HepG2 (cell line): ENCODE measurements around the gene RIPK1. TPM values are rescaled to one million over a fixed set of nuclear protein-coding genes. Genes with fewer than 3 reads are reported as not detected.

ENCODE experiments used
- ATAC-seq: fragments of 200-7000 bp; cut with Tn5 transposase; 3 replicates; pipeline ENCODE4 v1.9.1; 2020; ENCODE audit warnings: mild to moderate bottlenecking, moderate library complexity
- BruUV-seq: library from RNA; stranded (reverse); fragments of 400-500 nt; replicated peaks from 2 replicates; lab custom pipeline; 2021; lab: Mats Ljungman, UMichigan
- CTCF ChIA-PET: fragments of 300-600 bp; formaldehyde crosslinking; extraction: SDS; loops from one replicate; lab custom pipeline; 2021; ENCODE audit warnings: low total read pairs, inconsistent platforms, low intra/inter-chr PET ratio; lab: Yijun Ruan, JAX
- POLR2A ChIA-PET: fragments of 350-600 bp; sonication (Branson Sonifier 250); formaldehyde crosslinking; loops from one replicate; lab custom pipeline; 2020; ENCODE audit warnings: antibody characterized with exemption, inconsistent platforms; lab: Yijun Ruan, JAX
- DNase-seq: peaks from one replicate; pipeline ENCODE4 v3.0.0-alpha.2; 2015; ENCODE audit warnings: low spot score
- FAIRE-seq: peaks from 3 replicates; lab custom pipeline; 2011; peaks lifted over from hg19 to GRCh38; lab: Jason Lieb, UNC
- H2AFZ ChIP-seq: one replicate; pipeline ENCODE4 v1.6.1; 2011; ENCODE audit warnings: low read length, inconsistent platforms
- H3K27ac ChIP-seq: fragments of 300-600 bp; 3 replicates; pipeline ENCODE4 v1.8.0; 2011; ENCODE audit warnings: mixed run types, mild to moderate bottlenecking, mixed read lengths, low read length, inconsistent platforms; ENCODE audit not compliant: insufficient read depth; ENCODE audit errors: extremely low read length
- H3K27me3 ChIP-seq, 2 experiments: fragments of 200-600 bp in 1 of 2; 2 replicates in 1 of 2; 3 replicates in 1 of 2; pipeline versions ENCODE4 v1.6.0 to v1.8.0; 2011; ENCODE audit warnings: low read length in 2 of 2, mild to moderate bottlenecking in 2 of 2, moderate library complexity in 2 of 2, inconsistent platforms in 1 of 2; ENCODE audit not compliant: insufficient read depth in 2 of 2, control insufficient read depth in 1 of 2
- H3K36me3 ChIP-seq, 2 experiments: fragments of 200-600 bp in 1 of 2; replicated peaks in 1 of 2; 2 replicates in 1 of 2; 3 replicates in 1 of 2; pipeline versions ENCODE4 v1.5.1 to v1.8.0; 2011; ENCODE audit warnings: low read length in 2 of 2, inconsistent platforms in 1 of 2; ENCODE audit not compliant: insufficient read depth in 2 of 2, control insufficient read depth in 1 of 2
- H3K4me1 ChIP-seq: 2 replicates; pipeline ENCODE4 v1.5.1; 2012; ENCODE audit warnings: low read length, inconsistent platforms; ENCODE audit not compliant: insufficient read depth
- H3K4me2 ChIP-seq: 2 replicates; pipeline ENCODE4 v1.6.0; 2011; ENCODE audit warnings: low read depth, low read length, inconsistent platforms
- H3K4me3 ChIP-seq, 3 experiments: fragments of 200-600 bp in 1 of 3; sonication (generic), shearing (Covaris generic) in 1 of 3; replicated peaks in 1 of 3; 2 replicates each; pipeline ENCODE4 v1.5.1; 2011 to 2016; ENCODE audit warnings: low read length in 3 of 3, inconsistent platforms in 2 of 3, low read depth in 2 of 3, mild to moderate bottlenecking in 2 of 3, control low read depth in 1 of 3, mixed read lengths in 1 of 3; ENCODE audit not compliant: insufficient read depth in 1 of 3
- H3K79me2 ChIP-seq: one replicate; pipeline ENCODE4 v1.6.1; 2011; ENCODE audit warnings: low read length, inconsistent platforms; ENCODE audit not compliant: insufficient read depth
- H3K9ac ChIP-seq: 2 replicates; pipeline ENCODE4 v1.6.0; 2011; ENCODE audit warnings: mild to moderate bottlenecking, low read depth, low read length, inconsistent platforms; ENCODE audit not compliant: insufficient read depth
- H3K9me3 ChIP-seq: 2 replicates; pipeline ENCODE4 v1.5.1; 2012; ENCODE audit warnings: mild to moderate bottlenecking, low read length
- H4K20me1 ChIP-seq: 2 replicates; pipeline ENCODE4 v1.6.0; 2011; ENCODE audit warnings: inconsistent platforms, mild to moderate bottlenecking, low read length, moderate library complexity; ENCODE audit not compliant: insufficient read depth
- GRHL1 ChIP-seq: sonication (generic); formaldehyde crosslinking; conservative IDR thresholded peaks from 2 replicates; pipeline ENCODE4 v1.8.0; 2022; ENCODE audit warnings: missing genetic modification reagents
- KDM5A ChIP-seq: fragments of 200-600 bp; sonication (generic); IDR thresholded peaks from 2 replicates; pipeline ENCODE4 v1.7.0; 2018; ENCODE audit warnings: antibody characterized with exemption, mild to moderate bottlenecking, low read length, borderline replicate concordance
- MIER2 ChIP-seq: IDR thresholded peaks from 2 replicates; pipeline ENCODE4 v1.6.1; 2016; ENCODE audit warnings: missing biosample characterization, missing genetic modification reagents
- NCOA5 ChIP-seq: sonication (generic); formaldehyde crosslinking; IDR thresholded peaks from 2 replicates; pipeline ENCODE4 v1.4.0; 2020; ENCODE audit warnings: missing genetic modification reagents
- TBX3 ChIP-seq: fragments of 450-650 bp; IDR thresholded peaks from 2 replicates; pipeline ENCODE4 v1.6.1; 2017; ENCODE audit warnings: antibody characterized with exemption, mild to moderate bottlenecking, inconsistent platforms, borderline replicate concordance
- ZNF280D ChIP-seq: sonication (generic); formaldehyde crosslinking; IDR thresholded peaks from 2 replicates; pipeline ENCODE4 v1.5.1; 2020; ENCODE audit warnings: mild to moderate bottlenecking, missing genetic modification reagents
- ZNF530 ChIP-seq: sonication (generic); formaldehyde crosslinking; IDR thresholded peaks from 2 replicates; pipeline ENCODE4 v1.5.0; 2020; ENCODE audit warnings: low read depth, mild to moderate bottlenecking, missing genetic modification reagents
- WGBS: methylation state at CpG from one replicate; pipeline ENCODE4 v1.1.6; 2017; ENCODE audit warnings: low lambda C conversion rate; 5-methylcytosine and 5-hydroxymethylcytosine counted together
- in situ Hi-C: cut with HindIII; loops from 2 replicates; pipeline ENCODE4 v1.10.0; 2017; ENCODE audit warnings: low pct_unique_long_range_greater_than_20kb; ENCODE audit not compliant: extremely low pct_ligation_motif_present
- intact Hi-C: fragments of 100-400 bp; cut with micrococcal nuclease; formaldehyde crosslinking; loops from one replicate; pipeline ENCODE4 v1.10.0; 2022; ENCODE audit not compliant: unreplicated experiment
- polyA plus RNA-seq, 8 experiments: library from polyadenylated mRNA; depleted of rRNA in 3 of 8; stranded (reverse) in 7 of 8; unstranded in 1 of 8; fragments of >200 nt; fragmentation: Illumina TruSeq in 4 of 8; extraction: Trizol in 4 of 8; gene quantifications; 2 replicates each; pipeline versions ENCODE4 v1.2.1 to v1.2.3, GENCODE V29; 2011 to 2016; ENCODE audit warnings: low read depth in 4 of 8, missing spikeins in 1 of 8, mixed read lengths in 1 of 8; ENCODE audit not compliant: insufficient read depth in 1 of 8
- total RNA-seq, 5 experiments: library from RNA; depleted of rRNA; stranded (reverse); fragments of >200 nt; fragmentation: Illumina TruSeq; extraction: Trizol; gene quantifications; 2 replicates each; pipeline ENCODE4 v1.2.3, GENCODE V29; 2016; ENCODE audit warnings: low read depth in 1 of 5
- TF ChIP-seq, protein P1 (sequence below): sonication (generic); formaldehyde crosslinking; IDR thresholded peaks from 2 replicates; pipeline ENCODE4 v1.4.0; 2020; ENCODE audit warnings: missing genetic modification reagents
- TF ChIP-seq, protein P2 (sequence below): sonication (generic); formaldehyde crosslinking; IDR thresholded peaks from 2 replicates; pipeline ENCODE4 v1.4.0; 2020; ENCODE audit warnings: missing genetic modification reagents

Gene RIPK1
- total and polyA plus RNA-seq, 2 of the 13 experiments (the other 11 are each of a cell fraction or from before 2014, with no cell fraction given), result 9.0 to 10.3 TPM

GRCh38 chr6:3036861-3037637 is 31.2 kb upstream of the RIPK1 start (continued):
- TF ChIP-seq KDM5A (no peak), MIER2 (CRISPR knock-in tag) (0 out of 2 replicates have a peak, but pooled peaks have one; percentile 43)
- TF ChIP-seq, all 625 proteins: peak for 14

DNA sequence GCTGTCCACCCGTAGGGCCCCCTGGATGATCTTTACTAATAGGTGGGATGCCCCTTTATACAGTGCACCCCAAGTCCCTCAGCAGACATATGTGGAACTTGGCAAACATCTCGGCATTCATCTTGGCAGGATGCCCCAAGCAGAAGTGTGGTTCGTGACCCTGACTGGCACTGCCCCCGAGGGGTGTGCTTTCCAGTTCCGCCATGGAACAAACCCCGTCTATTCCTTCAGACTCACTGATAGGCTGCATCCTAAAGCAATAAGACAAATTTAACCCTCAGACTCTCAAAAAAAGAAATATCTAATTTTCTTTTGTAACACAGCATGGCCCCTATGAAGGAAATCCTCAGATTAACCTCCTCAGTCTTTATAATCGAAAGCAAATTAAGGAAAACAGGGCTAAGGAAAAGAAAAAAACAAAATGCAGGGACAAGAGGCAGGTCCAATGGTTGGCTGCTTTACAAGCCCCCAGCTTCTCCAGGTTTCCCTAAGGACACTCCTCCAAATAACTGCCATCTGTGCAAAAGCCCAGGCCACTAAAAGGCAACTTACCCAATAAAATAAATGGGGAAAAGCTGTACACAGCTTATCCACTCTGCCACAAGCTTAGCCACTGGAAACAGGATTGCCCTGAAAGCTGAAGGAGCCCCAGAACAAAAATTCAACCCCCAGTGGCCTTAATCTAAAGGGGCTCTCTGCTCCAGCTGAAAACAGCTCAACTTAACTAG is 30.5 kb upstream of the RIPK1 start:
- ChIA-PET CTCF (no interaction called here), POLR2A (interaction anchor here (2.2 kb wide), 1 partner anchor 38 kb away, joined by 8 read pairs; the partner anchor contains the start of gene NQO2)
- DNase-seq (no peak), ATAC-seq (no peak), FAIRE-seq (no peak)
- no peak overlapping the region for H3K4me3 ChIP-seq
- H3K4me2 ChIP-seq, result no peak overlapping the region
- intact Hi-C loops (loop anchor here (5.0 kb wide), 1 partner anchor 36 kb away; no protein-coding TSS in a partner anchor), in situ Hi-C loops (no loop called here)
- H3K27me3 ChIP-seq, result peaks cover 2 to 33% of the 10 kb centered on the region in 2 experiments; a peak in 4 of 5 replicates
- no peak overlapping the region for H3K9ac ChIP-seq
- H3K9me3 ChIP-seq, result no peaks in the 10 kb centered on the region
- H2AFZ ChIP-seq, result no peak overlapping the region
- 50% methylated on average over 7 of the region's 7 CpGs for WGBS
- H3K36me3 ChIP-seq, result no peaks in the 10 kb centered on the region
- BruUV-seq, result no TSS peak
- H3K79me2 ChIP-seq, result no peaks in the 10 kb centered on the region
- H3K4me1 ChIP-seq, result peaks cover 13% of the 10 kb centered on the region
- no peak overlapping the region for H3K27ac ChIP-seq
- no peaks in the 10 kb centered on the region for H4K20me1 ChIP-seq
- TF ChIP-seq, protein P1, sequence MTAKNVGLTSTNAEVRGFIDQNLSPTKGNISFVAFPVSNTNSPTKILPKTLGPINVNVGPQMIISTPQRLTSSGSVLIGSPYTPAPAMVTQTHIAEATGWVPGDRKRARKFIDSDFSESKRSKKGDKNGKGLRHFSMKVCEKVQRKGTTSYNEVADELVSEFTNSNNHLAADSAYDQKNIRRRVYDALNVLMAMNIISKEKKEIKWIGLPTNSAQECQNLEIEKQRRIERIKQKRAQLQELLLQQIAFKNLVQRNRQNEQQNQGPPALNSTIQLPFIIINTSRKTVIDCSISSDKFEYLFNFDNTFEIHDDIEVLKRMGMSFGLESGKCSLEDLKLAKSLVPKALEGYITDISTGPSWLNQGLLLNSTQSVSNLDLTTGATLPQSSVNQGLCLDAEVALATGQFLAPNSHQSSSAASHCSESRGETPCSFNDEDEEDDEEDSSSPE (CRISPR knock-in tag), result no peak
- TF ChIP-seq TBX3 (no peak), GRHL1 (no peak), ZNF280D (CRISPR knock-in tag) (no peak), NCOA5 (no peak), ZNF530 (CRISPR knock-in tag) (no peak)
- TF ChIP-seq, protein P2, sequence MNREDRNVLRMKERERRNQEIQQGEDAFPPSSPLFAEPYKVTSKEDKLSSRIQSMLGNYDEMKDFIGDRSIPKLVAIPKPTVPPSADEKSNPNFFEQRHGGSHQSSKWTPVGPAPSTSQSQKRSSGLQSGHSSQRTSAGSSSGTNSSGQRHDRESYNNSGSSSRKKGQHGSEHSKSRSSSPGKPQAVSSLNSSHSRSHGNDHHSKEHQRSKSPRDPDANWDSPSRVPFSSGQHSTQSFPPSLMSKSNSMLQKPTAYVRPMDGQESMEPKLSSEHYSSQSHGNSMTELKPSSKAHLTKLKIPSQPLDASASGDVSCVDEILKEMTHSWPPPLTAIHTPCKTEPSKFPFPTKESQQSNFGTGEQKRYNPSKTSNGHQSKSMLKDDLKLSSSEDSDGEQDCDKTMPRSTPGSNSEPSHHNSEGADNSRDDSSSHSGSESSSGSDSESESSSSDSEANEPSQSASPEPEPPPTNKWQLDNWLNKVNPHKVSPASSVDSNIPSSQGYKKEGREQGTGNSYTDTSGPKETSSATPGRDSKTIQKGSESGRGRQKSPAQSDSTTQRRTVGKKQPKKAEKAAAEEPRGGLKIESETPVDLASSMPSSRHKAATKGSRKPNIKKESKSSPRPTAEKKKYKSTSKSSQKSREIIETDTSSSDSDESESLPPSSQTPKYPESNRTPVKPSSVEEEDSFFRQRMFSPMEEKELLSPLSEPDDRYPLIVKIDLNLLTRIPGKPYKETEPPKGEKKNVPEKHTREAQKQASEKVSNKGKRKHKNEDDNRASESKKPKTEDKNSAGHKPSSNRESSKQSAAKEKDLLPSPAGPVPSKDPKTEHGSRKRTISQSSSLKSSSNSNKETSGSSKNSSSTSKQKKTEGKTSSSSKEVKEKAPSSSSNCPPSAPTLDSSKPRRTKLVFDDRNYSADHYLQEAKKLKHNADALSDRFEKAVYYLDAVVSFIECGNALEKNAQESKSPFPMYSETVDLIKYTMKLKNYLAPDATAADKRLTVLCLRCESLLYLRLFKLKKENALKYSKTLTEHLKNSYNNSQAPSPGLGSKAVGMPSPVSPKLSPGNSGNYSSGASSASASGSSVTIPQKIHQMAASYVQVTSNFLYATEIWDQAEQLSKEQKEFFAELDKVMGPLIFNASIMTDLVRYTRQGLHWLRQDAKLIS (CRISPR knock-in tag), result no peak
